A673 (cell line): ENCODE data around the gene MAX. TPM values are rescaled to one million over a fixed set of nuclear protein-coding genes. Genes with fewer than 3 reads are reported as not detected.

ENCODE experiments used
- BruUV-seq: library from RNA; stranded (reverse); fragments of 400-500 nt; replicated peaks from 2 replicates; lab custom pipeline; 2021; lab: Mats Ljungman, UMichigan
- CTCF ChIA-PET: fragments of 300-600 bp; sonication (Branson Sonifier 250); formaldehyde crosslinking; loops from one replicate; lab custom pipeline; 2022; ENCODE audit warnings: antibody characterized with exemption; lab: Charles Lee
- POLR2A ChIA-PET: fragments of 300-600 bp; sonication (Branson Sonifier 250); formaldehyde crosslinking; loops from one replicate; lab custom pipeline; 2022; ENCODE audit warnings: antibody characterized with exemption; ENCODE audit not compliant: low non-redundant PET; lab: Charles Lee
- DNase-seq: peaks from one replicate; pipeline ENCODE4 v3.0.0-alpha.2; 2015; ENCODE audit warnings: low spot score
- H3K27ac ChIP-seq: fragments of 200-600 bp; sonication (generic); 2 replicates; pipeline ENCODE4 v1.5.1; 2016; ENCODE audit warnings: mixed run types, low read depth, mild to moderate bottlenecking, mixed read lengths, antibody characterized with exemption, low read length; ENCODE audit not compliant: poor library complexity, severe bottlenecking
- H3K27me3 ChIP-seq: fragments of 200-600 bp; sonication (generic); replicated peaks from 2 replicates; pipeline ENCODE4 v1.6.1; 2017; ENCODE audit warnings: mixed run types, low read depth, mild to moderate bottlenecking, mixed read lengths, antibody characterized with exemption, low read length; ENCODE audit not compliant: insufficient read depth, poor library complexity
- H3K36me3 ChIP-seq: fragments of 200-600 bp; sonication (generic); 2 replicates; pipeline ENCODE4 v1.6.1; 2016; ENCODE audit warnings: mixed run types, mild to moderate bottlenecking, mixed read lengths, antibody characterized with exemption, low read length; ENCODE audit not compliant: insufficient read depth, poor library complexity, severe bottlenecking
- H3K4me1 ChIP-seq: fragments of 200-600 bp; sonication (generic); 2 replicates; pipeline ENCODE4 v1.6.1; 2017; ENCODE audit warnings: mixed run types, mild to moderate bottlenecking, mixed read lengths, antibody characterized with exemption, low read length; ENCODE audit not compliant: insufficient read depth, poor library complexity, severe bottlenecking
- H3K4me3 ChIP-seq: fragments of 200-600 bp; sonication (generic); 2 replicates; pipeline ENCODE4 v1.5.1; 2016; ENCODE audit warnings: low read depth, mixed run types, mild to moderate bottlenecking, mixed read lengths, low read length; ENCODE audit not compliant: poor library complexity, severe bottlenecking
- H3K9me3 ChIP-seq: fragments of 200-600 bp; sonication (generic); 2 replicates; pipeline ENCODE4 v1.6.1; 2016; ENCODE audit warnings: mixed run types, low read depth, mild to moderate bottlenecking, mixed read lengths, antibody characterized with exemption, low read length; ENCODE audit not compliant: poor library complexity, severe bottlenecking
- EZH2 ChIP-seq: fragments of 200-600 bp; sonication (generic); IDR thresholded peaks from 2 replicates; pipeline ENCODE4 v1.6.1; 2017; ENCODE audit warnings: borderline replicate concordance, low read depth, mild to moderate bottlenecking, mixed read lengths, antibody characterized with exemption, low read length; ENCODE audit not compliant: poor library complexity, severe bottlenecking
- intact Hi-C: fragments of 100-400 bp; cut with micrococcal nuclease; formaldehyde crosslinking; loops from one replicate; pipeline ENCODE4 v1.10.0; 2022; ENCODE audit not compliant: unreplicated experiment
- total RNA-seq: library from RNA; stranded (reverse); gene quantifications from 2 replicates; pipeline ENCODE4 v1.2.3, GENCODE V29; 2021
- TF ChIP-seq, protein P1 (sequence below): fragments of 300-800, 200-600 bp; sonication (generic); conservative IDR thresholded peaks from 2 replicates; pipeline ENCODE4 v1.5.1; 2017; ENCODE audit warnings: low read depth, mild to moderate bottlenecking, antibody characterized with exemption, low read length, moderate library complexity, mixed read lengths

The MAX gene
- total RNA-seq, 1 experiment from 2014 or later, result 81.2 TPM

DNA sequence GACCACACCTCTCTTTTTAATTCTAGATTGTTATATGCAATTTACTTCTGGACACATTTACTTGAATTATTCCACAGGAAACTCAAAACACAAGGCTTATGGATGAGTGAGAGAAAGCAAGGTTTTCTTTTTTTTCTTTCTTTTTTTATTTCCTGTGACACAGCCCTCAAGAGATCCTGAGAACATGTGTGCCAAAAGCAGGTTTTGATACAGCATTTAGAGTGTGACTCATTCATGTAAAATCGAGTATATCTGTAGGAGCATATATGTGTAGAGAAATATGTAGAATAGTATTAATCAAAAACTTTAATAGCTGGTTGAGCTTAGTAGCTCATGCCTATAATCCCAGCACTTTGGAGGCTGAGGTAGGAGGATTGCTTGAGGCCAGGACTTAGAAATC, 4.4 kb upstream of the MAX start:
- Histone ChIP-seq H3K27ac (no peak overlapping the region), H3K36me3 (no peaks in the 10 kb centered on the region), H3K27me3 (no peaks in the 10 kb centered on the region), H3K9me3 (no peaks in the 10 kb centered on the region), H3K4me3 (no peak overlapping the region), H3K4me1 (peaks cover 4% of the 10 kb centered on the region)
- intact Hi-C loops, result no loop called here
- ChIA-PET CTCF (no interaction called here), POLR2A (no interaction called here)
- BruUV-seq, result no TSS peak
- no peak for TF ChIP-seq EZH2
- TF ChIP-seq, protein P1, sequence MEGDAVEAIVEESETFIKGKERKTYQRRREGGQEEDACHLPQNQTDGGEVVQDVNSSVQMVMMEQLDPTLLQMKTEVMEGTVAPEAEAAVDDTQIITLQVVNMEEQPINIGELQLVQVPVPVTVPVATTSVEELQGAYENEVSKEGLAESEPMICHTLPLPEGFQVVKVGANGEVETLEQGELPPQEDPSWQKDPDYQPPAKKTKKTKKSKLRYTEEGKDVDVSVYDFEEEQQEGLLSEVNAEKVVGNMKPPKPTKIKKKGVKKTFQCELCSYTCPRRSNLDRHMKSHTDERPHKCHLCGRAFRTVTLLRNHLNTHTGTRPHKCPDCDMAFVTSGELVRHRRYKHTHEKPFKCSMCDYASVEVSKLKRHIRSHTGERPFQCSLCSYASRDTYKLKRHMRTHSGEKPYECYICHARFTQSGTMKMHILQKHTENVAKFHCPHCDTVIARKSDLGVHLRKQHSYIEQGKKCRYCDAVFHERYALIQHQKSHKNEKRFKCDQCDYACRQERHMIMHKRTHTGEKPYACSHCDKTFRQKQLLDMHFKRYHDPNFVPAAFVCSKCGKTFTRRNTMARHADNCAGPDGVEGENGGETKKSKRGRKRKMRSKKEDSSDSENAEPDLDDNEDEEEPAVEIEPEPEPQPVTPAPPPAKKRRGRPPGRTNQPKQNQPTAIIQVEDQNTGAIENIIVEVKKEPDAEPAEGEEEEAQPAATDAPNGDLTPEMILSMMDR, result no peak
- no peak for DNase-seq

DNA sequence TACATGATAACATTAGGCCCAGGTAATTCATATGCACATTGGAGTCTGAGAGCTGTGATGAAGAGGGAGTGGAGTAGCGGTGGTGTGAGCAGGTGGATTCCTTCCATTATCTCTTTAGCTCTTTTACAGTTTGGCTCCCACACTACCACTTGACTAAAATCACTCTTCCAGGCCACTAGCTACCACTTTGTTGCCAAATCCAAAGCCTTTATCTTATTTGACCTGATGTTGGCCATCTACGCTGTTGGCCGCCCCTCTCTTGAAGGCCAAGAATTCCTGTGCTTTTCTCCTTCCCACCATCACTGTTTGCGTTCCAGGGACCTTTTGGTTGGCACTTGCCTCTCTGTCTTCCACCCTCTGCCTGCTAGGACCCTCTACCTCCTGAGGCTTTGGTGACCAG, 4.0 kb upstream of the MAX start:
- CTCF ChIA-PET, result no interaction called here
- no peak overlapping the region for H3K27ac ChIP-seq
- DNase-seq, result no peak
- POLR2A ChIA-PET, result no interaction called here
- no peaks in the 10 kb centered on the region for H3K27me3 ChIP-seq
- no peak overlapping the region for H3K4me3 ChIP-seq
- no peaks in the 10 kb centered on the region for H3K36me3 ChIP-seq
- TF ChIP-seq EZH2, result no peak
- TF ChIP-seq, protein P1, result no peak
- H3K4me1 ChIP-seq, result peaks cover 4% of the 10 kb centered on the region
- no peaks in the 10 kb centered on the region for H3K9me3 ChIP-seq
- no TSS peak for BruUV-seq
- intact Hi-C loops, result no loop called here

DNA sequence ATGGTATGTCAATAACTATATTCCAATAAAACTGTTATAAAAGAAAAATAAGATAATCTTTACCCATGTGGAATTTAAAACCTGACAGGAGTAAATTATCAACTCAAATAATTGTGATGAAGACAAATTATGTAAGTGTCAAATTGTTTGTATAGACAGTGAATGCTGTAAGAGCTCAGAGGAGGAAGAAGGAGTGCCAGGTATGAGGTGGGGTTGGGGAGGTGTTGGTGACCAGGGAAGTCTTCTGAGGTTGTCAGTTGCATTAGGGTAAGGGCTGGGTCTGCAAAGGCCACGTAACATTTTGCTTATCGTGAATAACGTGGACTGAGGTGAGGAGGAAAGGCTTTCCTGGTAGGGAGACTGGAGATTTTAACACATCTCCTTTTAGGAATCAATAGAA, 2.5 kb upstream of the MAX start:
- TF ChIP-seq, protein P1, result no peak
- TF ChIP-seq EZH2, result no peak
- H3K36me3 ChIP-seq, result no peaks in the 10 kb centered on the region
- ChIA-PET CTCF (no interaction called here), POLR2A (no interaction called here)
- peaks cover 9% of the 10 kb centered on the region for H3K4me1 ChIP-seq
- no peak overlapping the region for H3K27ac ChIP-seq
- no peaks in the 10 kb centered on the region for H3K9me3 ChIP-seq
- intact Hi-C loops, result no loop called here
- H3K27me3 ChIP-seq, result no peaks in the 10 kb centered on the region
- BruUV-seq, result no TSS peak
- DNase-seq, result no peak
- no peak overlapping the region for H3K4me3 ChIP-seq
